Activated CD4-positive, alpha-beta memory T cell treated with anti-CD3 and anti-CD28 coated beads, Interleukin-2, amount 10 ng/mL, durations not matched to agents 7 days and 5 days (primary cell): ENCODE measurements around the gene FADS3. TPM values are rescaled to one million over a fixed set of nuclear protein-coding genes. Genes with fewer than 3 reads are reported as not detected.

Experiments used
- CTCF ChIA-PET: fragments of 350-600 bp; sonication (Branson Sonifier 250); formaldehyde crosslinking; loops from one replicate; lab custom pipeline; 2021; ENCODE audit warnings: antibody characterized with exemption, inconsistent platforms; lab: Charles Lee
- POLR2A ChIA-PET: fragments of 350-600 bp; sonication (Branson Sonifier 250); formaldehyde crosslinking; loops from one replicate; lab custom pipeline; 2021; ENCODE audit warnings: antibody characterized with exemption; lab: Charles Lee
- DNase-seq: peaks from one replicate; pipeline ENCODE4 v3.0.0-alpha.2; 2020
- H3K27ac Mint-ChIP-seq: one replicate; pipeline ENCODE4 v1.8.0; 2021; ENCODE audit warnings: mild to moderate bottlenecking, mixed read lengths
- H3K27me3 Mint-ChIP-seq: one replicate; pipeline ENCODE4 v1.8.0; 2021; ENCODE audit warnings: mixed read lengths
- H3K36me3 Mint-ChIP-seq: one replicate; pipeline ENCODE4 v1.8.0; 2021; ENCODE audit warnings: low read depth, mixed read lengths
- H3K4me1 Mint-ChIP-seq: one replicate; pipeline ENCODE4 v1.8.0; 2021; ENCODE audit warnings: mixed read lengths
- H3K4me3 Mint-ChIP-seq: one replicate; pipeline ENCODE4 v1.8.0; 2021; ENCODE audit warnings: mild to moderate bottlenecking, mixed read lengths
- H3K9me3 Mint-ChIP-seq: one replicate; pipeline ENCODE4 v1.8.0; 2021; ENCODE audit warnings: mixed read lengths
- total RNA-seq, 2 experiments: library from RNA; stranded (reverse); gene quantifications; one replicate each; pipeline ENCODE4 v1.2.3, GENCODE V29; 2021

FADS3 gene
- total RNA-seq, 2 experiments from 2014 or later, result 5.2 to 5.4 TPM

DNA sequence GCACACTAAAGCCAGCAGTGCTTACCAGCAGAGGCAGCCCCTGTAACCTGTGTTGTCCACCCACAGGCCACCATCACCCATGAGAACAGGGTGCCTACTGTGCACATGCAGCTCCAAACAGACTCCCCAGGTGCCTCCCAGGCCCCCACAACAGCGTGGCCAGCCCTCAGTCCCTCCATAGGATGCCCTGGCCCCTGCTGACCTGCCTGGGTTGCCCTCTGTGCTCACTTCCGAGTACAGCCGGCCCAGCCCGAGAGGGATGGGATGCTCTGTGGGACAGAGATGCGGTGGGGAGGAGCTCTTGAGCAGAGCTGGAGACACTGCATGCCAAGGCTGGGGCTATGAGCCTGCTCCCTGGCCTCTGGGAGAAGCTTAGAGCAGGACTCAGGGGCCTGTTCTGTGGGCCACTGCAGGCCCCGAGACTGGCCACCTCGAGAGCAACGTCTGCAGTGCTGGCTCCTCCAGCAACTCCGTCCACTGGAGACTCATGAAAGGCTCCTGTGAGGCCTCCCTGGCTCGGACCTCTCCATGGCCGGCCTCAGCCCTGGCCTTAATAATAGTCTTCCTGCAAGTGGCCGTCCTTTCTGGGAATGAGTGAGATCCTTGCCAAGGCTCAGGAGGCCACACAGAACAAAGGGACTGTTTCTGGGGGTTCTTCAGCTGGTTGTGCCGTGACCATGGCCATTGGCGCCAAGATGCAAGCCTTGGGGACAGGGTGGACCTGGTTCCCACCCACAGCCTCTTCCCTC lies 36.2 kb downstream of the FADS3 start:
- peaks cover 1% of the 10 kb centered on the region for H3K4me1 Mint-ChIP-seq
- POLR2A ChIA-PET, result no interaction called here
- CTCF ChIA-PET, result no interaction called here
- no peak overlapping the region for H3K4me3 Mint-ChIP-seq
- H3K27me3 Mint-ChIP-seq, result no peaks in the 10 kb centered on the region
- no peaks in the 10 kb centered on the region for H3K9me3 Mint-ChIP-seq
- no peak for DNase-seq
- H3K36me3 Mint-ChIP-seq, result peaks cover 41% of the 10 kb centered on the region
- no peak overlapping the region for H3K27ac Mint-ChIP-seq

DNA sequence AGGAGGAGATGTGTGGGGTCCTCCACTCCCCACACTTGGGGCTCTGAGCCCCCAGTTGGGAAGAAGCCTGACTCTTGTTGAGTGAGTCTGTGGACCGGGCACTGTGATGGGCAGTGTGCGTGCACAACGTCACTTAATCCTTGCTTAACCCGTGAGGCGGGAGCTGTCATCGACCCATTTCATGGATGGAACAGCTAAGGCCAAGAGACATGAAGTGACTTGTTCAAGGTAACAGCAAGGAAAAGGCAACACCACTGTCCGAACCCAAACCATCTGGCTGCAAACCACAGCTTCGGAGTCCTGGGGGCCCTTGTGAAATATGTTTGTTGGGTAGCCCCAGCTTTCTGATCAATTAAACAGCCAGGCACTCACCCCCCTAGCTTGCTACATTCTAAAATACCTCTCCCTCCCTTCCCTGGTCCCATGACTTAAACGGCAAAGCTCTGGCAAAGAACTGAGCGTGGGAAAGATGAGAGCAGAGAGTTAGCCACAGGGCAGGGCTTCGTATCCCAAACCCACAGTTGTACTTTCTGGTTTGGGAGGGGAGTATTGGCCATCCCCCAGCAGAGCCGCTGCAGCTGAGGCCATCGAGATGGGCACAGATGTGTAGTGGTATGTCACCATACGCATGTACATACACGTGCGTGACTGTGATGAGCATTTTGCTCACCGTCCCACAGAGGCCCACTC lies 37.0 kb downstream of the FADS3 start:
- no peak overlapping the region for H3K4me3 Mint-ChIP-seq
- no peaks in the 10 kb centered on the region for H3K27me3 Mint-ChIP-seq
- H3K4me1 Mint-ChIP-seq, result peaks cover 1% of the 10 kb centered on the region
- POLR2A ChIA-PET, result no interaction called here
- peaks cover 45% of the 10 kb centered on the region for H3K36me3 Mint-ChIP-seq
- no peak for DNase-seq
- H3K27ac Mint-ChIP-seq, result no peak overlapping the region
- CTCF ChIA-PET, result no interaction called here
- no peaks in the 10 kb centered on the region for H3K9me3 Mint-ChIP-seq

DNA sequence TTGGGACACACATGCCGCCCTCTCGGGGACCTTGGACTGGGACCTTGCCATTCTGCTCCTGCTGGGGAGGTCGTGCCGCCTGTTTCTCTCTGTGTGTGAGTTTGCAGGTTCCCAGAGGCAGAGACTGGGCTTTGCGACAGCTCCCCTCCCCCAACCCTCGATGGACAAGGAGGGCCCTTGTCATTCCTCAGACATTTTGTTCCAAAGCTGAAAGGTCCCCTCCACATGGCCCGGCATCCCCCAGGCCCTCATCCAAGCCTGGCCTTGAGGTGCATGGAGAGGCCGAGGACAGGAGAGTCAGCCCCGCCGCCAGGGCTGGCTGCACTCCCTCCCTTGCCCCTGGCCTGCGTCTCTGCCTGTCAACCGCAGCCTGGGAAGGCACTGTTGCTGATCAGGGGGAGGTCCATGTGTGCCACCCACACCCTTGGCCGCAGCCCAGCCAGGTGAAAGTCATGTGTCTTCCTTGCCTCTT lies 37.6 kb downstream of the FADS3 start:
- CTCF ChIA-PET, result no interaction called here

DNA sequence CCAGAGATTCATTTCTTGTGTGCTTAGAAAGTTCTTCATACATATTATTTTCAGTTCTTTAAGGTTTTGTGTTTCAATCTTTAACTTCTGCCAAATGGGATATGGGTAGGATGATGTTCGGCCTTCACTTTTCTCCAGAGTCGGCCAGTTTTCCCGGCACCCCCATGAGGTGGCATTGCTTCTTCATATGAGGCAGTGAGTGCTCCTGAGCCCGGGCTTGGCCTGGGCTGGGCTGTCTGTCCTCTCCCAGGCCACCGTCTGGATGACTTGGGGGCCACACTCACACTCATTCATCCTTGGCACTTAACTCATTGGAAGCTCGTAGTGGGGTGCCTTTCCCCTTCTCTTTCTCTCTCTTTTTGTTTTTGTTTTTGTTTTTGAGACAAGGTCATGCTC lies 39.4 kb downstream of the FADS3 start:
- Mint-ChIP-seq H3K4me3 (no peak overlapping the region), H3K27me3 (no peaks in the 10 kb centered on the region), H3K4me1 (peaks cover 1% of the 10 kb centered on the region), H3K36me3 (peaks cover 54% of the 10 kb centered on the region), H3K27ac (no peak overlapping the region), H3K9me3 (no peaks in the 10 kb centered on the region)
- POLR2A ChIA-PET, result no interaction called here
- no peak for DNase-seq
- CTCF ChIA-PET, result interaction anchor here (1.0 kb wide), 1 partner anchor 230 kb away, joined by 3 read pairs; no protein-coding TSS in a partner anchor

More for the DNA sequence above, 37.6 kb downstream of the FADS3 start:
- H3K4me3 Mint-ChIP-seq, result no peak overlapping the region
- POLR2A ChIA-PET, result no interaction called here
- H3K27me3 Mint-ChIP-seq, result no peaks in the 10 kb centered on the region
- H3K9me3 Mint-ChIP-seq, result no peaks in the 10 kb centered on the region
- no peak for DNase-seq
- peaks cover 1% of the 10 kb centered on the region for H3K4me1 Mint-ChIP-seq
- peaks cover 38% of the 10 kb centered on the region for H3K36me3 Mint-ChIP-seq
- no peak overlapping the region for H3K27ac Mint-ChIP-seq

DNA sequence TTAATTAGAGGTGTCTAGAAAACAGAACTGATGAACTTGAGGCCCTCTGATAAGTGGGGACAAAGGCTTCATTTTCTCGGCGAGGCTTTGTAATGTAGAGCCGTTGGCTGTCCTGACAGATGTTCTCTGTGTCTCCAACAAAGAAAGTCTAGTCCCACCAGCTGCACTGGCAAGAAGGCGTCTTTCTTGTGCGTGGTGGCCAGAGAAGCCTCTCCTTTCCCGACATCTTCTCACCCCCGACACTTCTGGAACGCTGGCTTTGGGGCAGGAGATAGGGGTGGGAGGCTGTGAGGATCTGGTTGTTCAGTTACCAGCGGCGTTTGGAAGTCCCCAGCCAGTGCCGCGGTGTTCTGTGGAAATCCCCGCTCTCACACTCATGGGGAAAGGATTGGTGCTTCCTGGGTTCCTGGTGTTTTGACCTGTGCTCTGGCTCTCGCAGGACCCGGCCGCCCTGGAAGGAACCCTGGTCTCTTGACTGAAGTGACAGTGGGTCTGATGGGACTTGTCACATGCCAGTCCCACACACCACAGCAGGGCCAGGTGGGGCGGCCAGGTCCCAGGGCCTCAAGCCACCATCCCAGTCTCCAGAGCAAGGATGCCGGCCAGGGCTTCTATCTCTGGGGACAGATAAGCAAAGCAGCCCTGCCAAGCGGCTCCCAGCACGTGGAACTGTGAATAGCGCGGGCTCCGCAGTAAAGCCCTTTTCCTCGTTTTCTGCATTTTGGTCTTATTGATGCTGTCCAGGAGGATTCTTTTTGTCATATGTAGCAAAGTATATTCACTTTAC lies 40.0 kb downstream of the FADS3 start:
- Mint-ChIP-seq H3K36me3 (peaks cover 59% of the 10 kb centered on the region), H3K4me1 (peaks cover 1% of the 10 kb centered on the region), H3K4me3 (no peak overlapping the region), H3K27ac (no peak overlapping the region), H3K27me3 (no peaks in the 10 kb centered on the region), H3K9me3 (no peaks in the 10 kb centered on the region)
- no peak for DNase-seq
- CTCF ChIA-PET, result interaction anchor here (1.0 kb wide), 1 partner anchor 230 kb away, joined by 3 read pairs; no protein-coding TSS in a partner anchor
- POLR2A ChIA-PET, result no interaction called here

DNA sequence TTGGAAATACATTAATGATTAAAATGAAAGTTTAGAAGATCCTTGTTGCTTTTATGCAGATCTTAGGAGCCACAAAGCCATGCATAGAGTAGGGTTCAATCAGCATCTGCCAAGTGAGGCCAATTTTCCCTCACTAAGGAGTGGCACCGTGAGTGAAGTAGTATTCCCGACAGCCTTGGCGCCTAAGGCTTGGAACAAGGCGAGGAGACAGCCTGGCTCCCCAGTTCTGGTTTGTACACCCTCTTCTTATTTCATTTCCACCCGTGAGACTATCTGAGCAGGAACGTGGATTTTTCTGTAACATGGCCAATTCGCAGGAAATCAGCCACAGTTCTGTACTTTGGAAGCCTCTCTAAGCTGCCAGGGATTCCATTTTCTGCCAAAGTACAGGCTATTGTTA lies 40.7 kb downstream of the FADS3 start:
- peaks cover 1% of the 10 kb centered on the region for H3K4me1 Mint-ChIP-seq
- H3K36me3 Mint-ChIP-seq, result peaks cover 62% of the 10 kb centered on the region
- H3K27ac Mint-ChIP-seq, result no peak overlapping the region
- no peak for DNase-seq
- ChIA-PET POLR2A (no interaction called here), CTCF (no interaction called here)
- H3K4me3 Mint-ChIP-seq, result no peak overlapping the region
- H3K27me3 Mint-ChIP-seq, result no peaks in the 10 kb centered on the region
- H3K9me3 Mint-ChIP-seq, result no peaks in the 10 kb centered on the region

DNA sequence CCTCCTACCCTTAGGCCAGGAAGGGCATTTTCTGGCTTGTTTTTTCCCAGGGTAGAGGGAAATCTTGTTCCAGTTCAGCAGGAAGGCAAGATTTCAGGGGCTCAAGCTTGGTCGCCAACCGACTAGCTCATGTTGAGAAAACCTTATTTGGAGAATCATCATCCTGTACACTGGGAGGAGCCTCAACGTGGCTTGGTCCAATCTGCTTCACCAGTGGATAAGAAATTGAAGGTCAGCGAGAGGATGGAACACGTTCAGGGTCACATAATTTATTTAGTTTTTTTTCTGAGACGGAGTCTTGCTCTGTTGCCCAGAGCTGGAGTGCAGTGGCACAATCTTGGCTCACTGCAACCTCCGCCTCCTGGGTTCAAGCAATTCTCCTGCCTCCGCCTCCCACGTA lies 42.7 kb downstream of the FADS3 start:
- ChIA-PET CTCF (interaction anchor here (1.8 kb wide), 1 partner anchor 52 kb away, joined by 5 read pairs; no protein-coding TSS in a partner anchor), POLR2A (interaction anchor here (0.8 to 1.1 kb wide), 2 partner anchors 32 to 55 kb away, joined by 3 to 4 read pairs; partner anchors contain the start of genes FADS1 and FEN1)
- no peak overlapping the region for H3K27ac Mint-ChIP-seq
- H3K36me3 Mint-ChIP-seq, result peaks cover 64% of the 10 kb centered on the region
- H3K27me3 Mint-ChIP-seq, result no peaks in the 10 kb centered on the region
- H3K9me3 Mint-ChIP-seq, result no peaks in the 10 kb centered on the region
- H3K4me3 Mint-ChIP-seq, result no peak overlapping the region
- DNase-seq, result no peak
- H3K4me1 Mint-ChIP-seq, result peaks cover 1% of the 10 kb centered on the region

DNA sequence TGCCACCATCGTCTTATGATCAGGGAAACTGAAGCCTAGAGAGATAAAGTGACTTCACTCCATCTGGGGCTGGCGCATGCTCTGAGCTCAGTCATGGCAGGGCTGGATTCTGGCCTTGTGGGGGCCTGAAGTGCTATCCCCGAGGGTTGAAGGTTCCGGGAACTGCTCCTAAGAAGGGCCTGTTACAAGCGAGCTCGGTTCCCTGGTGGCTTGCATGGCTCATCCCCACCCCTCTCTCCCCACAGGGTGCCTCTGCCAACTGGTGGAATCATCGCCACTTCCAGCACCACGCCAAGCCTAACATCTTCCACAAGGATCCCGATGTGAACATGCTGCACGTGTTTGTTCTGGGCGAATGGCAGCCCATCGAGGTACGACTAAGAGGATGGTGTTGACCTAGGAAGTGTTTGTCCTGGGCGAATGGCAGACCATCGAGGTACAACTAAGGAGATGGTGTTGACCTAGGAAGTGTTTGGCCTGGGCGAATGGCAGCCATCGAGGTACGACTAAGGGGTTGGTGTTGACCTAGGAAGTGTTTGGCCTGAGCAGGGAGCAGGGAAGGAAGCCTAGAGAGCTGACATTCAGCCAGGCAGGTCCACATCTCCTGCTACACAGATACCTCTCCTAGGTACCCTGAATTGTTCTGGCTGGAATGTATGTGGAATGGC lies 43.3 kb downstream of the FADS3 start:
- no peak for DNase-seq
- no peaks in the 10 kb centered on the region for H3K9me3 Mint-ChIP-seq
- H3K27me3 Mint-ChIP-seq, result no peaks in the 10 kb centered on the region
- H3K4me3 Mint-ChIP-seq, result no peak overlapping the region
- no peaks in the 10 kb centered on the region for H3K4me1 Mint-ChIP-seq
- ChIA-PET CTCF (no interaction called here), POLR2A (interaction anchor here (0.8 to 1.1 kb wide), 2 partner anchors 32 to 55 kb away, joined by 3 to 4 read pairs; partner anchors contain the start of genes FADS1 and FEN1)
- H3K27ac Mint-ChIP-seq, result no peak overlapping the region
- H3K36me3 Mint-ChIP-seq, result peaks cover 66% of the 10 kb centered on the region

DNA sequence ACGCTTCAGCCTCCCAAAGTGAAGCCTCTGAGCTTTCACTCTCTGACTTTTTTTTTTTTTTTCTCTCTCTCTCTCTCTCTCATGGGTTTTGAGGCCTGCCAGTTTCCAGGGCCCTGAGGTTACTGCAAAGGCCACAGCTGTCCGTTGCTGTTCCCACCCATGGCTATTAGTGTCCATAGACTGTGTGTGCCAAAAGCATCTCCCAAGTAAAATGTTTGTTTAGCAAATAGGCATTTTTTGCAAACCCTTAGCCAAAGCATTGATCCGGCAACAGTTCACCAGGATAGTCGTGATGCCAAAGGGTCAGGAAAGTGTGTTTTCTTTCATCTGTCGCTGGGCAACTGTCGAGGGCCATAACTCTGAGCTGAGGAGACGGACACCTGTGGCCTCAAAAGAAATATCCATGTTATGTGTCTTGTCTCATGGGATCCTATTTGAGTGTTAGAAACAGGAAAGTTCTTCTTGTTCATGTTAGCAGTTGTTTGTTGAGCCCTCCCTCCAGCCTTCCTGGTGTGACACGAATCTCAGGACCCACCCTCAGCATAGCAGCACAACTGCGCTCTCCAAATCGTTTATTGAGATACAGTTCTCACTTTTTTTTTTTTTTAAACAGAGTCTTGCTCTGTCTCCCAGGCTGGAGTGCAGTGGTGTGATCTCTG lies 44.9 kb downstream of the FADS3 start:
- H3K36me3 Mint-ChIP-seq, result peaks cover 68% of the 10 kb centered on the region

DNA sequence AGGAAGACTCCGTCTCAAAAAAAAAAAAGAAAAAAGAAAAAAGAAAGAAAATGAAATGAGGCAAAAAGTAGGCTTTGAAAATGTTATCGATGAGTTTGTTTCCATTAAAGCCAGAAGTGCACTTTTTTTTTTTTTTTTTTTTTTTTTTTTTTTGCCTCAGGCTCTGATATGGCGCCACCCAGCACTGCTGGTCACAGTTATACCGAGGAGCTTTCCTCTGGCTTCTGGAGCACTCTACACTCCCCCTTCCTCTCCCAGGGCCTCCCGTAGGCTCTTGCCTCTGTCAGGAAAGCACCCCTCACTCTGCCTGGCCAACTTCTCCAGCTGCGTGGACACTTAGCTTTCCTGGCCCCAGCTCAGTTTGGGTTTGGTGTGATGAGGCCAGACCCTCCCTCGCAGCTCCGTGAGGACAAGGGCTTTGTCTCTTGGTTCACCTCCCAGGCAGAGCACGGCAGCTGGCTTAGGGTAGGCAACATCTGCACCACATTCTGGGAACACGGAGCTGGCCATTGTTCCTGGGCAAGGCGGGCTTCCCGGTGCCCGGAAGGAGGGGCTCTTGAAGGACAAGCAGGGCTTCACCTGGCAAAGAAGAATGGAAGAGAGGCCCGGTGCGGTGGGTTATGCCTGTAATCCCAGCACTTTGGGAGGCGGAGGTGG lies 46.3 kb downstream of the FADS3 start:
- no peak for DNase-seq
- H3K27ac Mint-ChIP-seq, result no peak overlapping the region
- no peak overlapping the region for H3K4me3 Mint-ChIP-seq
- no peaks in the 10 kb centered on the region for H3K4me1 Mint-ChIP-seq
- POLR2A ChIA-PET, result interaction anchor here (1.1 kb wide), 1 partner anchor 11 kb away, joined by 3 read pairs; no protein-coding TSS in a partner anchor
- CTCF ChIA-PET, result interaction anchor here (0.8 kb wide), 1 partner anchor 263 kb away, joined by 5 read pairs; no protein-coding TSS in a partner anchor
- H3K27me3 Mint-ChIP-seq, result no peaks in the 10 kb centered on the region
- no peaks in the 10 kb centered on the region for H3K9me3 Mint-ChIP-seq
- H3K36me3 Mint-ChIP-seq, result peaks cover 70% of the 10 kb centered on the region

More for the DNA sequence above, 44.9 kb downstream of the FADS3 start:
- ChIA-PET POLR2A (no interaction called here), CTCF (no interaction called here)
- Mint-ChIP-seq H3K4me1 (no peaks in the 10 kb centered on the region), H3K4me3 (no peak overlapping the region), H3K9me3 (no peaks in the 10 kb centered on the region), H3K27ac (no peak overlapping the region), H3K27me3 (no peaks in the 10 kb centered on the region)
- no peak for DNase-seq

DNA sequence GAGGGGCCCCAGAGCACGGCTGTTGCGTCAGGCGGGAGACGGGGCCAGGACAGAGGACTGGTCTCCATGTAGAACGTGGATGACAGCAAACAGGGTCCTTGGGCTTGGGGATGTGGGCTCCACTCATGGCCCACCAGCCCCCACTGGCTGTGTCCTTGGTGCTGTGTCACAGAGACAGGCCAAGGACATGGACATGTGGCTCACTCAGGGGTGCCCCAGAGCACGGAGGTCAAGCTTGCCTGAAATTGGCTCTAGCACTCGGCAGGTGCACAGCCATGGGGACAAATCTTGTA lies 48.9 kb downstream of the FADS3 start:
- Mint-ChIP-seq H3K27ac (no peak overlapping the region), H3K4me3 (no peak overlapping the region), H3K36me3 (peaks cover 76% of the 10 kb centered on the region), H3K27me3 (no peaks in the 10 kb centered on the region), H3K4me1 (peaks cover 2% of the 10 kb centered on the region), H3K9me3 (no peaks in the 10 kb centered on the region)
- ChIA-PET CTCF (no interaction called here), POLR2A (no interaction called here)
- DNase-seq, result no peak
